Loucy (cell line): ENCODE results near the gene AHNAK.

ENCODE experiments used
- H2AFZ ChIP-seq: fragments of 200-600 bp; sonication (generic); 2 replicates; pipeline ENCODE4 v1.6.0; 2016; ENCODE audit warnings: antibody characterized with exemption, mild to moderate bottlenecking, low read length, moderate library complexity
- H3F3A ChIP-seq: fragments of 200-600 bp; 2 replicates; pipeline ENCODE4 v1.6.0; 2016; ENCODE audit warnings: antibody characterized with exemption, low read depth, mild to moderate bottlenecking
- H3K27me3 ChIP-seq: fragments of 200-600 bp; sonication (generic); 2 replicates; pipeline ENCODE4 v1.6.1; 2014; ENCODE audit warnings: low read length, mild to moderate bottlenecking; ENCODE audit not compliant: insufficient read depth, poor library complexity, severe bottlenecking
- H3K36me3 ChIP-seq: fragments of 200-600 bp; sonication (generic); 2 replicates; pipeline ENCODE4 v1.6.1; 2016; ENCODE audit warnings: low read length; ENCODE audit not compliant: insufficient read depth
- H3K4me1 ChIP-seq: fragments of 200-600 bp; sonication (generic); 2 replicates; pipeline ENCODE4 v1.5.1; 2014; ENCODE audit warnings: low read length, mild to moderate bottlenecking; ENCODE audit not compliant: insufficient read depth, poor library complexity, severe bottlenecking
- H3K4me2 ChIP-seq: fragments of 200-600 bp; sonication (generic); 2 replicates; pipeline ENCODE4 v1.6.0; 2014; ENCODE audit warnings: antibody characterized with exemption, low read length, low read depth, mild to moderate bottlenecking; ENCODE audit not compliant: poor library complexity, severe bottlenecking
- H3K4me3 ChIP-seq: fragments of 200-600 bp; sonication (generic); 2 replicates; pipeline ENCODE4 v1.5.1; 2014; ENCODE audit warnings: low read length, mild to moderate bottlenecking, mixed read lengths; ENCODE audit not compliant: poor library complexity, severe bottlenecking
- H3K79me2 ChIP-seq: fragments of 200-600 bp; sonication (generic); 2 replicates; pipeline ENCODE4 v1.6.1; 2014; ENCODE audit warnings: low read length; ENCODE audit not compliant: insufficient read depth
- H3K9ac ChIP-seq: fragments of 200-600 bp; sonication (generic); 2 replicates; pipeline ENCODE4 v1.6.0; 2014; ENCODE audit warnings: mild to moderate bottlenecking, low read depth, low read length, moderate library complexity; ENCODE audit not compliant: poor library complexity, severe bottlenecking
- H3K9me2 ChIP-seq: fragments of 200-600 bp; sonication (generic); replicated peaks from 2 replicates; pipeline ENCODE4 v1.6.1; 2016; ENCODE audit warnings: low read depth, low read length, mixed read lengths
- H3K9me3 ChIP-seq: fragments of 200-600 bp; sonication (generic); 2 replicates; pipeline ENCODE4 v1.6.1; 2014; ENCODE audit warnings: mild to moderate bottlenecking, antibody characterized with exemption, low read length, low read depth; ENCODE audit not compliant: insufficient read depth
- H4K20me1 ChIP-seq: fragments of 200-600 bp; sonication (generic); 2 replicates; pipeline ENCODE4 v1.6.0; 2014; ENCODE audit warnings: antibody characterized with exemption, low read length, mild to moderate bottlenecking; ENCODE audit not compliant: insufficient read depth, poor library complexity, severe bottlenecking
- EZH2phosphoT487 ChIP-seq: fragments of 200-600 bp; IDR thresholded peaks from 2 replicates; pipeline ENCODE4 v1.6.1; 2018; ENCODE audit warnings: antibody characterized with exemption, mild to moderate bottlenecking, moderate library complexity, borderline replicate concordance
- TF ChIP-seq, protein P1 (sequence below): fragments of 200-600 bp; sonication (generic); conservative IDR thresholded peaks from 2 replicates; pipeline ENCODE4 v1.5.1; 2014; ENCODE audit warnings: mild to moderate bottlenecking, antibody characterized with exemption, low read length

AHNAK gene

DNA sequence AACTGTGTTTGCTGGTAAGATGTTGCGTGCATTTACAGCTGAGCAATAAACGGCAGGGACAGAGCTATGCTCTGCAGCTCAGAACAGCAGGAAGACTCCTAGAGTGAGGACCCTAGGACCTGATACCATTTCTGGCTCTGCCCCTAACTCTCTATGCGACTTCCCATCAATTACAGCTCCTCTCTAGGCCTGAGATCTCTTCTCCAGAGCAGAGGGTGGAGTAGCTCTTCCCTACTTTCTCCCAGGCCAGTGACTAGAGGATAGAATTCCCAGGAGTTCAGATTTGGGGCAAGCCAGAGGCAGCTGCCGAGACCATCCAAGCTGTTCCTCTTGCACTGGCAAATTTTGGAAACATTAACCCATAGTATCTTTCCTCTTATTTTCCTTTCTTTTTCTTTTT, 140.6 kb downstream of the AHNAK start:
- H4K20me1 ChIP-seq = no peaks in the 10 kb centered on the region
- H3K36me3 ChIP-seq = no peaks in the 10 kb centered on the region
- TF ChIP-seq EZH2phosphoT487 = no peak
- TF ChIP-seq, protein P1, sequence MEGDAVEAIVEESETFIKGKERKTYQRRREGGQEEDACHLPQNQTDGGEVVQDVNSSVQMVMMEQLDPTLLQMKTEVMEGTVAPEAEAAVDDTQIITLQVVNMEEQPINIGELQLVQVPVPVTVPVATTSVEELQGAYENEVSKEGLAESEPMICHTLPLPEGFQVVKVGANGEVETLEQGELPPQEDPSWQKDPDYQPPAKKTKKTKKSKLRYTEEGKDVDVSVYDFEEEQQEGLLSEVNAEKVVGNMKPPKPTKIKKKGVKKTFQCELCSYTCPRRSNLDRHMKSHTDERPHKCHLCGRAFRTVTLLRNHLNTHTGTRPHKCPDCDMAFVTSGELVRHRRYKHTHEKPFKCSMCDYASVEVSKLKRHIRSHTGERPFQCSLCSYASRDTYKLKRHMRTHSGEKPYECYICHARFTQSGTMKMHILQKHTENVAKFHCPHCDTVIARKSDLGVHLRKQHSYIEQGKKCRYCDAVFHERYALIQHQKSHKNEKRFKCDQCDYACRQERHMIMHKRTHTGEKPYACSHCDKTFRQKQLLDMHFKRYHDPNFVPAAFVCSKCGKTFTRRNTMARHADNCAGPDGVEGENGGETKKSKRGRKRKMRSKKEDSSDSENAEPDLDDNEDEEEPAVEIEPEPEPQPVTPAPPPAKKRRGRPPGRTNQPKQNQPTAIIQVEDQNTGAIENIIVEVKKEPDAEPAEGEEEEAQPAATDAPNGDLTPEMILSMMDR = no peak
- H2AFZ ChIP-seq = no peak overlapping the region
- H3K4me3 ChIP-seq = no peak overlapping the region
- no peaks in the 10 kb centered on the region for H3K9me3 ChIP-seq
- no peaks in the 10 kb centered on the region for H3K4me1 ChIP-seq
- H3K4me2 ChIP-seq = no peak overlapping the region
- H3K9me2 ChIP-seq = no peaks in the 10 kb centered on the region
- H3K9ac ChIP-seq = no peak overlapping the region
- no peaks in the 10 kb centered on the region for H3K79me2 ChIP-seq
- no peaks in the 10 kb centered on the region for H3K27me3 ChIP-seq
- no peaks in the 10 kb centered on the region for H3F3A ChIP-seq

DNA sequence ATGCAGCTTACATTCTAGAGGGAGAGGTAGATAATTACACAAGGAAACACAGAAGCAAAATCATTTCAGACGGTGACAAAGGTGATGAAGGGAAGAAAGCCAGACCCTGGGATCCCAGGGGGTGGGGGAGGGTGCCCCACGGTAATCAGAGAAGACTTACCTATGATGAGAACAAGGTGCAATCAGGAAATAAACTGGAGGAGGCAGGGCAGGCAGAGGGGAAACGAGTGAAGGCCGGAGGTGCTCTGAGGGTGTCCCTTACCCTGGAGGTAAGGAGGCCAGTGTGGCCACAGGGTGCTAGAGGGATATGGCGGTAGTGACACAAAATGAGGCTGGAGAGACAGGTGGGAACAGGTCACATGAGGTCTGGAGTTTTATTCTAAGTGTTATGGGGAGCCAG, 141.7 kb downstream of the AHNAK start:
- Histone ChIP-seq H3K36me3 (no peaks in the 10 kb centered on the region), H4K20me1 (no peaks in the 10 kb centered on the region), H3K4me1 (no peaks in the 10 kb centered on the region), H3K27me3 (no peaks in the 10 kb centered on the region), H3K9me2 (no peaks in the 10 kb centered on the region), H3K4me3 (no peak overlapping the region), H3K79me2 (no peaks in the 10 kb centered on the region), H3K9ac (no peak overlapping the region), H3K4me2 (no peak overlapping the region), H3K9me3 (no peaks in the 10 kb centered on the region), H3F3A (no peaks in the 10 kb centered on the region), H2AFZ (no peak overlapping the region)
- no peak for TF ChIP-seq EZH2phosphoT487
- TF ChIP-seq, protein P1 = no peak

DNA sequence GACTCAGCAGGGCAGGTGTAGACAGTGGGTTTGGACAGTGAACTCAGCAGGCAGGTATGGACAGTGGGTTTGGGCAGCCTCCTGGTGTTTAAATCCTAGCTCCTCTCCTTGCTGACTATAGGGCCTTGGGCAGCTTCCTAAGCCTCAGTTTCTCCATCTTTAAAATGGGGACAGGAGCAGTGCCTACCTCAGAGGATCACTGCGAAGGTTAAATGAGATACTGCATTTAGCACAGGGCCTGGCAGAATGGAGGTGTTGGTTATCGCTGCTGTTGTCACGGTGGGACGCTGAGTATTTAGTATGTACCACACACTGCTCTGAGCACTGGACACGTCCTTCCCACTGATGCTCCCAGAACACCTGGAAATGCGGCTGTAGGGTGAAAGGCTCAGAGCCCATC, 142.2 kb downstream of the AHNAK start:
- no peak overlapping the region for H3K4me2 ChIP-seq
- no peaks in the 10 kb centered on the region for H3K4me1 ChIP-seq
- H3K9ac ChIP-seq = no peak overlapping the region
- H2AFZ ChIP-seq = no peak overlapping the region
- no peaks in the 10 kb centered on the region for H3K79me2 ChIP-seq
- no peaks in the 10 kb centered on the region for H3K9me2 ChIP-seq
- no peaks in the 10 kb centered on the region for H3K36me3 ChIP-seq
- H3K9me3 ChIP-seq = no peaks in the 10 kb centered on the region
- TF ChIP-seq EZH2phosphoT487 = no peak
- TF ChIP-seq, protein P1 = no peak
- no peaks in the 10 kb centered on the region for H4K20me1 ChIP-seq
- no peaks in the 10 kb centered on the region for H3K27me3 ChIP-seq
- H3F3A ChIP-seq = no peaks in the 10 kb centered on the region
- H3K4me3 ChIP-seq = no peak overlapping the region
